Motor neuron (in vitro differentiated cells): ENCODE results near the gene DCAKD. TPM values are rescaled to one million over a fixed set of nuclear protein-coding genes. Genes with fewer than 3 reads are reported as not detected.

ENCODE experiments used
- ATAC-seq, 8 experiments: fragments of 200-7000 bp; cut with Tn5 transposase; replicated peaks in 6 of 8; 2 replicates each; pipeline ENCODE4 v1.8.0; 2021; ENCODE audit warnings: mild to moderate bottlenecking in 8 of 8, moderate library complexity in 8 of 8
- H3K27ac ChIP-seq, 2 donors: fragments of 250-450 bp; sonication (Bioruptor Pico); 2 replicates each; pipeline ENCODE4 v1.9.0; 2021; ENCODE audit warnings: antibody characterized with exemption in 2 of 2, mild to moderate bottlenecking in 2 of 2, moderate library complexity in 1 of 2
- H3K4me1 ChIP-seq, 2 donors: fragments of 250-450 bp; sonication (Bioruptor Pico); replicated peaks in 1 of 2; 2 replicates each; pipeline ENCODE4 v1.6.1; 2021; ENCODE audit warnings: antibody characterized with exemption in 2 of 2, mild to moderate bottlenecking in 2 of 2, moderate library complexity in 1 of 2
- H3K4me3 ChIP-seq, 5 donors: fragments of 250-450 bp; sonication (Bioruptor Pico); 2 replicates each; pipeline ENCODE4 v1.9.0; 2021; ENCODE audit warnings: antibody characterized with exemption in 5 of 5, mild to moderate bottlenecking in 5 of 5, moderate library complexity in 4 of 5
- WGBS, 10 experiments: fragments of 450-650 bp; shearing (Covaris generic); methylation state at CpG; one replicate each; pipeline ENCODE4 v1.0.0; 2022; 5-methylcytosine and 5-hydroxymethylcytosine counted together
- in situ Hi-C, 9 experiments: fragments of 400-800 bp; cut with MboI; loops; one replicate each; pipeline ENCODE4 v1.15.0; 2021; ENCODE audit warnings: low sequenced_read_pairs in 9 of 9, low pct_unique_long_range_greater_than_20kb in 2 of 9; ENCODE audit not compliant: unreplicated experiment in 9 of 9
- total RNA-seq, 8 experiments: library from RNA; unstranded; fragments of 300-600 nt; gene quantifications; 2 replicates each; pipeline versions ENCODE4 v1.2.3 to v1.2.4, GENCODE V29; 2022

The DCAKD gene
- total RNA-seq, 8 experiments from 2014 or later: 15.5 to 109 (median 46.5) TPM

- in situ Hi-C loops: no loop called here
- WGBS, 10 experiments: 0 to 100% (median 100%) methylated on average over 1 to 2 of the region's 3 CpGs; no CpG with 5 or more reads in 4 of the 10 experiments
- H3K27ac ChIP-seq: no peak overlapping the region
- H3K4me3 ChIP-seq: no peak overlapping the region
- H3K4me1 ChIP-seq: no peaks in the 10 kb centered on the region
- ATAC-seq: peak in 3 of 8 experiments; percentile 87 to 94 (median 89)
These were observed 36.1 kb upstream of the DCAKD start for GRCh38 chr17:45087504-45087975.

GRCh38 chr17:45086865-45087503, 35.6 kb upstream of the DCAKD start:
- Histone ChIP-seq H3K4me1 (no peaks in the 10 kb centered on the region), H3K27ac (no peak overlapping the region), H3K4me3 (no peak overlapping the region)
- 60 to 97% (median 88%) methylated on average over 1 to 6 of the region's 6 CpGs; no CpG with 5 or more reads in 1 of the 10 experiments for WGBS, 10 experiments
- peak in 1 of 8 experiments; percentile 69 for ATAC-seq
- in situ Hi-C loops: no loop called here

DNA sequence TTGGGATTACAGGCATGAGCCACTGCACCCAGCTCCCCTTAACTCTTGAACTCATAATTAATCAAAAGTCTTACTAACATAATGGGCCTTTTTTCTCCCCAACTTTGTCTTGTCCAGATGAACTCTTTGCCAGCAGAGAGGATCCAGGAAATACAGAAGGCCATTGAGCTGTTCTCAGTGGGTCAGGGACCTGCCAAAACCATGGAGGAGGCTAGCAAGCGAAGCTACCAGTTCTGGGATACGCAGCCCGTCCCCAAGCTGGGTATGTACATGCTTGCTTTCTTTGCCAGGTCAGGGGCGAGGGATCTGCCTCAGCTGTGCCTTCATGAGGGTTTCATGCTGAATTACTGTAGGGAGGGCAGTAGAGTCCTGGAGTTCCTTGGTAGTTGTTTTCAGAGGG, 35.0 kb upstream of the DCAKD start:
- 90 to 100% (median 100%) methylated on average over 1 to 4 of the region's 4 CpGs; no CpG with 5 or more reads in 4 of the 10 experiments for WGBS, 10 experiments
- no peak overlapping the region for H3K4me3 ChIP-seq
- ATAC-seq: no peak
- H3K4me1 ChIP-seq: no peaks in the 10 kb centered on the region
- in situ Hi-C loops: no loop called here
- no peak overlapping the region for H3K27ac ChIP-seq

- WGBS, 10 experiments: 29 to 100% (median 50%) methylated on average over 1 to 5 of the region's 6 CpGs; no CpG with 5 or more reads in 3 of the 10 experiments
- Histone ChIP-seq H3K4me1 (peaks cover 0 to 4% of the 10 kb centered on the region in 2 donors), H3K27ac (no peak overlapping the region), H3K4me3 (no peak overlapping the region)
- no peak for ATAC-seq
- in situ Hi-C loops: no loop called here
These were observed 29.7 kb upstream of the DCAKD start for GRCh38 chr17:45081047-45081703.

- Histone ChIP-seq H3K27ac (no peak overlapping the region), H3K4me1 (peaks cover 3 to 10% of the 10 kb centered on the region in 2 donors), H3K4me3 (no peak overlapping the region)
- in situ Hi-C loops: no loop called here
- no peak for ATAC-seq
- 66 to 100% (median 100%) methylated on average over 1 to 3 of the region's 3 CpGs; no CpG with 5 or more reads in 4 of the 10 experiments for WGBS, 10 experiments
These were observed 26.2 kb upstream of the DCAKD start for GRCh38 chr17:45077643-45078042.

GRCh38 chr17:45073414-45074070, 22.1 kb upstream of the DCAKD start:
- Histone ChIP-seq H3K4me1 (peaks cover 3 to 10% of the 10 kb centered on the region in 2 donors), H3K27ac (peak overlapping the region; percentile 41 to 42), H3K4me3 (no peak overlapping the region)
- WGBS, 10 experiments: 0 to 100% (median 93%) methylated on average over 1 to 5 of the region's 5 CpGs; no CpG with 5 or more reads in 1 of the 10 experiments
- ATAC-seq: peak in 7 of 8 experiments; percentile 31 to 85 (median 68)
- in situ Hi-C loops: no loop called here

DNA sequence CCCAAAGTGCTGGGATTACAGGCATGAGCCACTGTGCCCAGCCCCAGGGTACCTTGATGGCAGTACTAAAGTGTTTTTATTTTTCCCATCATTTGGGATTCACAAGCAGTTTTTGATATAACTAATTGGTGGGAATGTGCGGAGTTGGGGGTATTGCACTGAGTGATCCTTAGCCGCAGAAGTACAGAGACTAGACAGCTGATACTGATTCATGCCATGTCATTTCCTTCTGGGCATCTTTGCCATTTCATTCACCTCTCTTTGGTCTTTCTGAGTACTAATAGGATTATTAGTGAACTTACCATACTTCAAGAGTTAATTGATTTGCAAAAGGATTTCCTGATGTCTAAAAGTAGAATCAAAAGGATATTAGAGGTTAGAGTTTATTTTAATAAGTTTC, 19.4 kb upstream of the DCAKD start:
- no peak for ATAC-seq
- in situ Hi-C loops: no loop called here
- H3K27ac ChIP-seq: no peak overlapping the region
- H3K4me3 ChIP-seq: no peak overlapping the region
- peaks cover 3 to 6% of the 10 kb centered on the region in 2 donors for H3K4me1 ChIP-seq
- 81 to 100% (median 96%) methylated on average over 2 of the region's 2 CpGs; no CpG with 5 or more reads in 2 of the 10 experiments for WGBS, 10 experiments

DNA sequence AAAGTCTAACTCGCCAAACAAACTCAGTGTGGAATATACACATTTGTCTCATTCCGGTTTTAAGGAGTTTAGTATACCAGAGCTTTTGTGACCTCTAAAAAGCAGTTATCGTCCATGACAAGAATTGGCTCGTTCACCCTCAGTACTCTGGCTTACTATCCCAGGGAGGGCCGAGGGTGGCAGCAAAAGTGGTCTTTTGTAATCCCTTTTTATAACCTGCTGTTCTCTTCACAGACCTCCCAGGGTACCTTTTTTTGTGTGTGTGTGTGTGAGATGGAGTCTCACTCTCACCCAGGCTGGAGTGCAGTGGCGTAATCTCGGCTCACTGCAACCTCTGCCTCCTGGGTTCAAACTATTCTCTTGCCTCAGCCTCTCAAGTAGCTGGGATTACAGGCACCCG, 18.6 kb upstream of the DCAKD start:
- Histone ChIP-seq H3K4me1 (peaks cover 3 to 6% of the 10 kb centered on the region in 2 donors), H3K4me3 (no peak overlapping the region), H3K27ac (no peak overlapping the region)
- in situ Hi-C loops: no loop called here
- WGBS, 10 experiments: 76 to 96% (median 84%) methylated on average over 2 to 8 of the region's 8 CpGs; no CpG with 5 or more reads in 1 of the 10 experiments
- ATAC-seq: no peak

DNA sequence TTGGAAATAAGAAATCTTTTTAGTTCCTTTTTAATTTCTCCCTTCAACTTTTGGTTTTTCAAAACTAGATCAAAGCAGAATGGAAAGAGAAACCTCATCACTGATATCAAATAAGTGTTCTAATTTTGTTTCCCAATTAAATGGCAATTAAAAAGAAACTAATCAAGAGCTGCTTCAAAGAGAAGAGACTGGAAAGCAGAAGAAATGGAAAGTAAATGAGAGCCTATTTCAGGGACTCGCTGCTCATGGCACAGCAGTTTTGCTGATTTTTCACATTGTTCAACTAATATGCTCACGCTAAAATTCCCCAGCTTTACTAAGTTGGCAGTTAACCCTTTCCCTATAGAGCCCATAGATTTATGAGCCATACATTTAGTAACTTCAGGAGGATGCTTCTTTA, 16.2 kb upstream of the DCAKD start:
- in situ Hi-C loops: no loop called here
- Histone ChIP-seq H3K4me1 (peaks cover 0 to under 1% of the 10 kb centered on the region in 2 donors), H3K27ac (no peak overlapping the region), H3K4me3 (no peak overlapping the region)
- ATAC-seq: no peak
- WGBS, 10 experiments: 80 to 100% (median 93%) methylated on average over 1 to 2 of the region's 2 CpGs; no CpG with 5 or more reads in 1 of the 10 experiments

DNA sequence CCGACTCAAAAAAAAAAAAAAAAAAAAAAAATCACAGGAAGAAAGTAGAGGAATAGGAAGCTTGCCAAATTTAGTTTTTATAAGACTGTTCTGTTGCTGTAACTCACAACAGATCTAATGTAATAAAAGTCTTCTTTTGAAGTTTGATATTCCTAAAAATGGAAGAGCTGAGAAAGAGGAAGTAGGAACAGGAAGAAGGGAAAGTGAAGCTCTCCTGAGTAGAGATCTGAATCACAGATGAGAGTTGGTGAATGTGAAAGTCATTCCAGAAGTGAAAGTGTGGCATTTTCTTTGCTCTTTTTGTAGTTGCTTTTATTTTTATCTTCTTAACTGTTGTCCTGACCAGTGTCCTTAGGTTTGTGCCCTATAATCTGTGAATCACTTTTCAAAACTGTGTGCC, 11.8 kb upstream of the DCAKD start:
- no peak for ATAC-seq
- H3K27ac ChIP-seq: no peak overlapping the region
- in situ Hi-C loops: no loop called here
- WGBS, 10 experiments: 70 to 100% (median 100%) methylated on average over 1 of the region's 1 CpG; no CpG with 5 or more reads in 3 of the 10 experiments
- H3K4me3 ChIP-seq: no peak overlapping the region
- peaks cover 12 to 13% of the 10 kb centered on the region in 2 donors for H3K4me1 ChIP-seq

- Histone ChIP-seq H3K4me1 (peaks cover 12 to 13% of the 10 kb centered on the region in 2 donors), H3K27ac (peak overlapping the region; percentile 96 to 97), H3K4me3 (peak overlapping the region; percentile 67 to 94 (median 88))
- WGBS, 10 experiments: 0 to 26% (median 6%) methylated on average over 4 to 11 of the region's 15 CpGs; no CpG with 5 or more reads in 1 of the 10 experiments
- in situ Hi-C loops: no loop called here
- no peak for ATAC-seq
These were observed 10.3 kb upstream of the DCAKD start for GRCh38 chr17:45061606-45062205.

DNA sequence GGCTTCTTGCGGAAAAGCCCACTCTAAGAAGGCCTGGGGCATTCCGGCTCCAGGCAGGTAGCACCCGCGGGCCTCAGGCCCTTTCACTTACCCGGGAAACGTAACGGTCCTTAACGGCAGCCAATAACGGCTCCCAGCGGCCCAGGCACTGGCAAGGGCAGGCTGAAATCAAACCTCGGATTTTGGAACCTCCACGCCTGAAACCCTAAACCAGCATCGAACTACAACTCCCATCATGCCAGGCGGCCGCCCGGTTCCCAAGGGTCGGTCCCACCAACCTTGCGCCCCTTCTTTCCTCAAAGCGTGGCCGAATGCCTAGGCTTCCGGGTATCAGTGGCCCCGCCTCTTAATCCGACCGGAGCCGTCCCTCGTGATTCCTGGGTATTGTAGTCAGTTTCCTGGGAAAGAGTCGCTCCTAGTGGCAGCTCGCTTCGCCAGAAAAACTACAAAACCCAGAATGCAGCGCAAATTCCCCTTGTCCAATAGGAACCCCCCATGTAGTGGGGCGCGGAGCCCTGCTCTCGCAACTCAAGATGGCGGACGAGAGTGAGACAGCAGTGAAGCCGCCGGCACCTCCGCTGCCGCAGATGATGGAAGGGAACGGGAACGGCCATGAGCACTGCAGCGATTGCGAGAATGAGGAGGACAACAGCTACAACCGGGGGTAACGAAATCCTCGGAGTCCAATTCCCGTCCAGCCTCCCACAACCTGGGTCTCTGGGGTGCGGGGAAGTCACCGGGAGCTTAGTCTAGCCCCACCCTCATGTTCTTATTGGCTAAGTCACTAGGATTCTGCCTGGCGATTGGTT, 9.6 kb upstream of the DCAKD start, which contains the start of gene NMT1:
Gene NMT1, plus strand, starts transcription at position 521 of the 809 bp plus-strand sequence. Its CDS starts 13 bp downstream, at position 534.
- Histone ChIP-seq H3K4me1 (peaks cover 12 to 13% of the 10 kb centered on the region in 2 donors), H3K4me3 (peak within 1 kb of the TSS; percentile 67 to 94 (median 88)), H3K27ac (peak within 1 kb of the TSS; percentile 96 to 97)
- in situ Hi-C loops: no loop called here
- 0% methylated on average over 1 to 21 of the region's 50 CpGs; no CpG with 5 or more reads in 1 of the 10 experiments for WGBS, 10 experiments
- ATAC-seq: peak; percentile 93 to 96 (median 94)
